NCI-H510A treated with DMSO at 0.1 percent for 48 hours (cell line): ENCODE results near the gene RIMS1.

Source experiments
- DNase-seq: peaks from one replicate; lab custom pipeline; 2025; lab: John Stamatoyannopoulos, UW

The RIMS1 gene

DNA sequence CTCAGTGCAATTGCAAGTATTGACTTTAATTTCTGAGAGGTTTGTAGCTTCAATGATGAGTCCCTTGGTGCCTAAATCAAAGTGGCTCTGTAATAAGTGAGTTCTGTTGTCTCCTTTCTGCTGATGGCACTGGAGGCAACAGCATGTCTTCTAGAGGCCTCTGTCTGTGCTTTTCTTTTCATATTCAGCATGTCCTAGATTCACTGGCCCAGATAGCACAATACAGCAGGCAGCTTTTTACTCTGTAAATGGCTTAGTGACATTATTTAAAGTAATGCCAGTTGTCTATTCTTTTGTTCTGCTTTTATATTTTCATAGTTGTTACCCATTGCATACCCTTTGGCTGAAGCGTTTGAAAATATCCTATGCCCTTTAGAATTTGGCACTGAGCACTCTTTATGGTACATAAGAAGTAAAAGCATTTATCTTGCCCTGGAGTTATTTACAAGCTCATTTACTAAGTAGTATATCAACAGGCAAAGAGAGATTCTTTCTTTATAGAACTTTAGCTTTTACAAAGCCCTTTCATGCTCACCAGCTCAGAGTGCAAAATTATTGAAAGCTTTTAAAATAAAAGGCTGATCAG is 464.0 kb downstream of the RIMS1 start:
- no peak for DNase-seq

- no peak for DNase-seq
These were observed 477.7 kb downstream of the RIMS1 start for GRCh38 chr6:72363844-72364740.

DNA sequence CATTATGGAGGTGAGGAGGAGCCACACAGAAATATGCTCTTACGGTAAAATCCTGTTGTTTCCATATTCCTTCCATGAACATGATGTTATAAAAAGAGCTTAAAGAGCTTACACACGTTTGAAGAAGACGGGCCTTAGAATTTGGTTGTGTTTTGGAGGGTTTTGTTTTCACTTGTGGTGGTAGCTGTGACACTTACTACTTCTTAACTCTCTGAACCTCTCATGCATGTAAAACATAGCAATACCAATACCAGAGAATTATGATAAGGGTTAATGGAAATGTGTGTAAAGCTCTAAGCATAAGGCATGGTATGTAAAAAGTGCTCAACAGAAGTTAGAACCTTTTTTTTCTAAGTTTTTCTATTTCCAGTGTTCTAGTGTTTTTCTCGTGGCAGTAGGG is 479.4 kb downstream of the RIMS1 start:
- no peak for DNase-seq

DNA sequence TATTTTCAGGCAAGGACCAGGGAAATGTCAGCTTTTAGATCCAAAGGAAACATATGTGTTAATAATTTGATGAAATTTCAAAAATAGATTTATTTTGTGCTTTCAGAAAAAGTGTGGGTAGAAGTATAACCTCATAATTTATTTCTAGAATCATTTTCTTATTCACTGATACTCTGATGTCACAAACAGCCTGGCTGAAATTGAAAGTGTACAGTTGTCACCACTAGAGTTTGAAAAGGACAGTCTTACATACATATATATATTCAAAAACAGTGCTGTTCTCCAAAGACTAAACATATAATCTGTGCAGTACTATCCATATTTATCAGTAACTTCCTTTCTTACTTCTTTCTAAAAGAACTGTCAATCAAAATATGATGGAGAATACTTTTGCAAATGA is 481.1 kb downstream of the RIMS1 start:
- DNase-seq, result no peak

- no peak for DNase-seq
These were observed 485.1 kb downstream of the RIMS1 start for GRCh38 chr6:72371473-72371872.

- no peak for DNase-seq
These were observed 487.8 kb downstream of the RIMS1 start for GRCh38 chr6:72374172-72374571.

DNA sequence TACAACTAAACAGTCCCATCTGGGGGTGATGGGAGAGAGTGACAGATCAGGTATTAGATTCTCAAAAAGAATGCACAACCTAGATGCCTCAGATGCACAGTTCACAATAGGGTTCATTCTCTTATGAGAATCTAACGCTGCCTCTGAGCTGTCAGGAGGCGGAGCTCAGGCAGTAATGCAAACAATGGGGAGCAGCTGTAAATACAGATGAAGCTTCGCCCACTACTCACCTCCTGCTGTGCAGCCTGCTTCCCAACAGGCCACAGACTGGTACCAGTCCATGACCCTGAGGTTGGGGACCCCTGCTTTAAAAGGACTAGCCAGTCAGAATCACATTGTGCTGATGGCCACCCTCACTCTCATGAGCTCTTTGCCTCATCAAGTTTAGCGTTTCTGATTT is 488.5 kb downstream of the RIMS1 start:
- DNase-seq, result peak; percentile 39

DNA sequence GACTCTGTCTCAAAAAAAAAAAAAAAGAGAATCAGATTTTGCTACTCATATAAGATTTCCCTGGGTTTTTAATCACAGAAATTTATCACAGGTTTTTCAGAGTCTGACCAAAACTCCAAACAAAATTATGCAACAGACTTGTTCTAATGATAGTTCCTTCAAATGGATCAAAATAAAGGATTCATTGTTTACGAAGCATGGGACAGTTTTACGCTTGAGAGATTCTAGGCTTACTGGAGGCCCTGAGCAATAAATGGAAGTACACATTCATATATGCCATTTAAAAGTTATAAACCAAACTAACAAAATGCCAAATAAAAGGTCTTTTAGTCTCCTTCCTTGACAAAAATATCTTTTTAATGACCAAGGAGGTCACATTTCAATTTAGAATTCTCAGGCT is 490.4 kb downstream of the RIMS1 start:
- no peak for DNase-seq

DNA sequence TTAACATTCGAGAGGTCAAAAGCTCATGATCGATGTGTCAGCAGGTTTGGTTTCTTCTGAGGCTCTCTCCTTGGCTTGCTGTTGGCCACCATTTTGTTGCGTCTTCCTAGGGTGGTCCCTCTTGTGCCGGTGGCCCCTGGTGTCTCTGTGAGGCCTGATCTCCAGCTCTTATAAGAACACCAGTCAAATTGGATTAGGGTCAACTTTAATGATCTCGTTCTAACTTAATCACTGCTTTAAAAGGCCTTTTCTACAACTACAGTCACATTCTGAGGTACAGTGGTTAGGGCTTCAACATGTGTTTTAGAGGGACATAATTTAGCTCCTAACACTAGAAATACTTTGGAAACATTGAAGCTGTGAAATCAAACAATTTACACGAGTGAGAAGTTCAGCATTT is 494.7 kb downstream of the RIMS1 start:
- DNase-seq, result no peak

- no peak for DNase-seq
These were observed 496.5 kb downstream of the RIMS1 start for GRCh38 chr6:72382602-72383529.

DNA sequence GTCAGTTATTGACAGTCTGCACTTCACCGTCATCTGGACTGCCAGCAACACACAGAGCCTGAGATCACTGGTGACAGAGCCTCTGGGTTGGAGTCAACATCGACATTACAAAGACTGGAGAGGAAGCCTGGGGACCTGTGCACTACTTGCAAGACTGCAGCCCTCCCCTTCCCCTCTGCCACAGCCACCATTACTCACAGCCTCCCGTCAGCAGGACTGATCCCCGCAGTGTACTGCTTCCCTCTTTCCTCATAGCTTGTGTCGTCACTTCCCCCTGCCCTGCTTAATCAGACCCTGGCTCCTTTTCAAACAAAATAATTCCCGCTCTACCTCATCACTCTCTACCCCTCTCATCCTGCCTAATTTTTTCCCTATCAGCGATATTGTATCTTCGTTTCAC is 500.0 kb downstream of the RIMS1 start:
- no peak for DNase-seq

DNA sequence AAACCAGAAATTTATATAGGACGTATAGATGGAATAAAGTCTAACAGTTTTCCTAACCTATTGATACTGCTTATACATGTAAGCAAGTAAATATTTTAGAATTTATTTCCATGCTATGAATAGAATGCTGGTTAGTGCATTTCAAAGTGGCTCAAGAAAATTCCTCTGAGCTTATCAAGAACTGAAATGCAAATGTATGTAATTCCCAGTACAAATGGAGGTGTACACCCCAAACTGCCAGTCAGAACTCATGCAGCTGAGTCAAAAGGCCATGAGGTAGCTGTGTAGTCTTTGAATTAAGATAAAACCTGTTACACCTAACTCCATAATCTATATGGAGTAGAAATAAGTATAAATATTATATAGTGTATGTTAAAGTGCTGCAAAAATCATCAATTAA is 503.3 kb downstream of the RIMS1 start:
- no peak for DNase-seq

DNA sequence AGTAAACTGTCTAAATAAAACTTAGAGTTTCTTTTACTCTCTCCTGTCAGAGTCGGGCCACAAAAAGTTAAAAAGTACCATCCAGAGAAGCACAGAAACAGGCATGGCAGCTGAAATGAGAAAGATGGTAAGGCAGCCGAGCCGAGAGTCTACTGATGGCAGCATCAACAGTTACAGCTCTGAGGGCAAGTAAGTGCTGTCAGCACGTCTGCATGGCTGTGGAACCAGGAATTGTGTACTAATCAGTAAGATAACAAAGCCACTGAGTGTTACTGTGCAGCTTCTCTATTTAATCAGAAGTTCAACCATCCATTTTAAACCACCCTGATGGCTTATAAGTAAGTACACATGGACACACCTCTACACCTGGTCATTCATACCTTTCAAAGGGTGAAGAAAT is 504.2 kb downstream of the RIMS1 start:
- no peak for DNase-seq

- DNase-seq, result no peak
These were observed 515.5 kb downstream of the RIMS1 start for GRCh38 chr6:72401865-72402264.

- DNase-seq, result no peak
These were observed 517.1 kb downstream of the RIMS1 start for GRCh38 chr6:72403413-72403812.

GRCh38 chr6:72406517-72406916 is 520.2 kb downstream of the RIMS1 start:
- DNase-seq, result no peak

DNA sequence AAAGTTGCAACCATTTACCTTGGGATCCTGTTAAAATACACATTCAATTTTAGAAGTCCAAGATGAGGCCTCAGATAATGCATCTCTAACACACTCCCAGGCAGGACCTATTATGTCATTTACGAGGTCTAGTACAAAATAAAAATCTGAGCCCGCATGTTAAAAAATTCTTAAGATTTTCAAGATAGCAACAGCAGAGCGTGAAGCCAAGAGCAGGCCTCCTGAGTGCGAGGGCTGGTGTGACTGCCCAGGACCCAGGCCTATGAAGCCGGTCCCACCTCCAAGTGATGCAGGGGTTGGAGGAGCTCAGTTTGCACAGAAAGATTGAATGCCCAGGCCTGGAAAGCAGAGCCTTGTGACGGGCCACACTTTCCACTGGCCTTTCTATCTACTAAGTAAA is 524.4 kb downstream of the RIMS1 start:
- DNase-seq, result no peak

GRCh38 chr6:72411872-72412708 is 525.7 kb downstream of the RIMS1 start:
- peak; percentile 68 for DNase-seq

DNA sequence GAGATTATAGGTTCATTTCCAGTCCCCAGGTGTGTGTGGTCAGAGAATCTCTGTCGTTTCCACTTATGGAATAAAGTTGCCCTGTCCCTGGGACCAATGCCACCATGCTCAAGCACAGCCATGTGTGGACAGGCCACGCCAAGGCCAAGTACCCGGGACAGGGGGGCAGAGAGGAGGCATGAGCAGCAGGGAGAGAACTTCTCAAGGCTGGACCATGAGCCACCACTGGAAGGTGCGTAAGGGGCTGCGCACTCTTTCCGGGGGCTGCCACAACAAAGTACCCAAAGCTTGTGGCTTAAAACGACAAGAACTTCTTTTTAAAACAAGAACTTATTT is 526.3 kb downstream of the RIMS1 start:
- DNase-seq, result no peak

DNA sequence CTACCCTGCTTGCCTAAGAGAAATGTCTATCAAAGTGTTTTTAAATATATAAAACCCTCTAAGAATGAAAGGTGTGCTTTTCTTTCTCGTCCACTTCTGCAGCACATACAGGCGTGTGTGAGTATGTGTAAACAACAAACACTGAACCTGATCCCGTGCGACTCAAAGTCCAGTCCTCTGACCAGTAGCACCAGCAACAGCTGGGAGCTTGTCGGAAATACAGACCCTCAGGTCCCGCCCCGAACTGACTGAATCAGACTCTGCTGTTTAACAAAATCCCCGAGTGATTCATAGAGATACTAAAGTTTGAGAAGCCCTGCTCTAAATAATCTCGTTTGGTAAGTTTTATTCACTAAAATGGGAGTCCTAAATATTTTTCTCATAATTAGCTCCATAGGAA is 527.5 kb downstream of the RIMS1 start:
- DNase-seq, result no peak

DNA sequence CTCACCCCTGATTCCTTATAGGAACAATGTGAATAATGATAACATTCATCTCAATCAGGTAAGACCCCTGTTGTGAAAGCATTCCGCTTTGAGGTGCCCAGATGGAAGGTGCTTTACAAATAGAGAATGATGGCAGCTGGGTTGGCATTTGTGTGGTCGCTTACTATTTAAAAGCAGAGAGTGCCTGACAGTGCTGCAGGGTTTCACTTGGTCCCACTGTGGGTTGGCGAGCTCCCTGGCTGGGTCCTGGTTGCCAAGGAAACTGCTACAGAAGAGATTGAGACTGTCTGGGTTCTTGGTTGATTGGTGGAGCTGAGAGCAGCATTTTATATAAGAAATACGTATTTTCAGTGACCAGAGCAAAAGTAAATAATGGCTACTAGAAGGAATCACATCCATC is 528.3 kb downstream of the RIMS1 start:
- no peak for DNase-seq
